H1 (cell line): ENCODE results near the gene TMEM63C. TPM values are rescaled to one million over a fixed set of nuclear protein-coding genes. Genes with fewer than 3 reads are reported as not detected.

Source experiments
- CTCF ChIA-PET: fragments of 300-600 bp; sonication (Branson Sonifier 250); formaldehyde crosslinking; loops from one replicate; lab custom pipeline; 2021; ENCODE audit not compliant: partially characterized antibody; lab: Charles Lee
- POLR2A ChIA-PET: fragments of 300-600 bp; sonication (Branson Sonifier 250); formaldehyde crosslinking; loops from one replicate; lab custom pipeline; 2021; ENCODE audit warnings: inconsistent platforms; ENCODE audit not compliant: partially characterized antibody; lab: Charles Lee
- DNase-seq, 2 experiments: peaks; one replicate each; pipeline versions ENCODE4 v3.0.0 to v3.0.0-alpha.2; 2010 to 2022; ENCODE audit warnings: low spot score in 2 of 2, low read depth in 1 of 2, mixed read lengths in 1 of 2
- FAIRE-seq: peaks from 2 replicates; lab custom pipeline; 2011; peaks lifted over from hg19 to GRCh38; lab: Jason Lieb, UNC
- H2AFZ ChIP-seq: 2 replicates; pipeline ENCODE4 v1.8.1; 2012; ENCODE audit warnings: low read length, inconsistent platforms
- H2AK5ac ChIP-seq: 2 replicates; pipeline ENCODE4 v1.6.1; 2013; ENCODE audit warnings: low read depth, low read length
- H2BK120ac ChIP-seq: replicated peaks from 2 replicates; pipeline ENCODE3; 2013; ENCODE audit warnings: low read depth, low read length, inconsistent platforms
- H2BK12ac ChIP-seq: 2 replicates; pipeline ENCODE4 v1.6.1; 2013; ENCODE audit warnings: low read depth, low read length
- H2BK15ac ChIP-seq: 2 replicates; pipeline ENCODE4 v1.6.1; 2013; ENCODE audit warnings: low read length
- H2BK20ac ChIP-seq: 2 replicates; pipeline ENCODE4 v1.6.1; 2013; ENCODE audit warnings: low read length
- H2BK5ac ChIP-seq: 2 replicates; pipeline ENCODE4 v1.6.1; 2013; ENCODE audit warnings: low read depth, low read length
- H3K14ac ChIP-seq: 2 replicates; pipeline ENCODE4 v1.6.1; 2013; ENCODE audit warnings: inconsistent platforms; ENCODE audit not compliant: insufficient read length
- H3K18ac ChIP-seq: 2 replicates; pipeline ENCODE4 v1.6.1; 2013; ENCODE audit warnings: low read length; ENCODE audit errors: extremely low read depth
- H3K23ac ChIP-seq: 2 replicates; pipeline ENCODE4 v1.6.1; 2013; ENCODE audit warnings: inconsistent platforms; ENCODE audit not compliant: insufficient read length
- H3K23me2 ChIP-seq: 2 replicates; pipeline ENCODE4 v1.6.1; 2013; ENCODE audit warnings: low read depth, low read length
- H3K27ac ChIP-seq: 2 replicates; pipeline ENCODE4 v1.6.1; 2011; ENCODE audit warnings: low read depth, low read length, inconsistent platforms
- H3K27me3 ChIP-seq, 4 experiments: replicated peaks in 1 of 4; 1 replicate in 1 of 4; 2 replicates in 3 of 4; pipeline versions ENCODE4 v1.6.1 to v1.8.1; 2011 to 2013; ENCODE audit warnings: low read length in 3 of 4, mild to moderate bottlenecking in 3 of 4, inconsistent platforms in 2 of 4, mixed read lengths in 2 of 4, moderate library complexity in 1 of 4; ENCODE audit not compliant: control insufficient read depth in 3 of 4, insufficient read depth in 3 of 4; ENCODE audit errors: extremely low read depth in 1 of 4
- H3K36me3 ChIP-seq, 4 experiments: 2 replicates each; pipeline versions ENCODE4 v1.6.1 to v1.8.1; 2011 to 2013; ENCODE audit warnings: mild to moderate bottlenecking in 4 of 4, low read length in 3 of 4, moderate library complexity in 2 of 4, control low read depth in 1 of 4, inconsistent platforms in 1 of 4; ENCODE audit not compliant: insufficient read depth in 4 of 4, control insufficient read depth in 2 of 4
- H3K4ac ChIP-seq: replicated peaks from 2 replicates; pipeline ENCODE3; 2013; ENCODE audit warnings: low read length, low read depth, mixed read lengths, inconsistent platforms; ENCODE audit not compliant: insufficient read length
- H3K4me1 ChIP-seq, 4 experiments: replicated peaks in 1 of 4; 1 replicate in 1 of 4; 2 replicates in 3 of 4; pipeline versions ENCODE4 v1.6.1 to v1.8.1; 2011 to 2013; ENCODE audit warnings: low read length in 3 of 4, inconsistent platforms in 2 of 4, mixed read lengths in 1 of 4; ENCODE audit not compliant: insufficient read depth in 4 of 4, control insufficient read depth in 3 of 4
- H3K4me2 ChIP-seq, 2 experiments: 2 replicates each; pipeline versions ENCODE4 v1.6.1 to v1.8.1; 2011 to 2013; ENCODE audit warnings: low read depth in 2 of 2, low read length in 2 of 2, control low read depth in 1 of 2, inconsistent platforms in 1 of 2, mild to moderate bottlenecking in 1 of 2; ENCODE audit not compliant: insufficient read depth in 1 of 2
- H3K4me3 ChIP-seq, 4 experiments: fragments of 200-600, 300-600 bp in 1 of 4; sonication (generic), shearing (Covaris generic), sonication (Bioruptor Twin) in 1 of 4; 2 replicates each; pipeline versions ENCODE4 v1.5.1 to v1.8.1; 2011 to 2016; ENCODE audit warnings: low read length in 4 of 4, low read depth in 3 of 4, control low read depth in 2 of 4, inconsistent platforms in 2 of 4, mild to moderate bottlenecking in 2 of 4, mixed read lengths in 1 of 4, moderate library complexity in 1 of 4; ENCODE audit not compliant: insufficient read depth in 2 of 4; ENCODE audit errors: extremely low read depth in 1 of 4
- H3K56ac ChIP-seq: replicated peaks from 2 replicates; pipeline ENCODE3; 2013; ENCODE audit warnings: low read depth, mild to moderate bottlenecking, mixed read lengths, low read length, inconsistent platforms; ENCODE audit not compliant: insufficient read length
- H3K79me1 ChIP-seq: 2 replicates; pipeline ENCODE4 v1.6.1; 2013; ENCODE audit warnings: low read depth, low read length, control low read depth
- H3K79me2 ChIP-seq, 2 experiments: 2 replicates each; pipeline versions ENCODE4 v1.6.1 to v1.8.1; 2012 to 2013; ENCODE audit warnings: low read length in 2 of 2, mild to moderate bottlenecking in 2 of 2, inconsistent platforms in 1 of 2; ENCODE audit not compliant: insufficient read depth in 2 of 2, control insufficient read depth in 1 of 2
- H3K9ac ChIP-seq, 4 experiments: replicated peaks in 1 of 4; 1 replicate in 1 of 4; 2 replicates in 3 of 4; pipeline versions ENCODE4 v1.6.1 to v1.8.1; 2011 to 2013; ENCODE audit warnings: low read depth in 3 of 4, low read length in 3 of 4, control low read depth in 2 of 4, mild to moderate bottlenecking in 2 of 4, moderate library complexity in 2 of 4, inconsistent platforms in 1 of 4; ENCODE audit errors: extremely low read depth in 1 of 4
- H3K9me3 ChIP-seq, 2 experiments: 2 replicates each; pipeline versions ENCODE4 v1.6.1 to v1.8.1; 2012 to 2013; ENCODE audit warnings: mild to moderate bottlenecking in 2 of 2, moderate library complexity in 2 of 2, control low read depth in 1 of 2, inconsistent platforms in 1 of 2, low read depth in 1 of 2, low read length in 1 of 2, mixed read lengths in 1 of 2; ENCODE audit not compliant: insufficient read depth in 2 of 2
- H4K20me1 ChIP-seq, 2 experiments: replicated peaks in 1 of 2; 2 replicates each; pipeline versions ENCODE3 to v1.8.1; 2011 to 2013; ENCODE audit warnings: inconsistent platforms in 2 of 2, low read length in 2 of 2, mild to moderate bottlenecking in 1 of 2; ENCODE audit not compliant: insufficient read depth in 2 of 2, control insufficient read depth in 1 of 2
- H4K5ac ChIP-seq: 2 replicates; pipeline ENCODE4 v1.6.1; 2013; ENCODE audit warnings: low read length, low read depth, mixed read lengths, inconsistent platforms; ENCODE audit not compliant: insufficient read length
- H4K8ac ChIP-seq: 2 replicates; pipeline ENCODE4 v1.8.0; 2013; ENCODE audit warnings: mild to moderate bottlenecking, moderate library complexity, low read length, inconsistent platforms; ENCODE audit not compliant: insufficient read depth; ENCODE audit errors: extremely low read depth
- H4K91ac ChIP-seq: replicated peaks from 2 replicates; pipeline ENCODE3; 2013; ENCODE audit warnings: low read length, mixed read lengths, inconsistent platforms; ENCODE audit not compliant: insufficient read length
- CTCF ChIP-seq, 3 experiments: IDR thresholded peaks; 1 replicate in 2 of 3; 2 replicates in 1 of 3; pipeline versions ENCODE4 v1.5.1 to v1.6.1; 2011; ENCODE audit warnings: low read length in 3 of 3, mild to moderate bottlenecking in 3 of 3, inconsistent platforms in 2 of 3, low read depth in 1 of 3, moderate library complexity in 1 of 3; ENCODE audit not compliant: insufficient read depth in 1 of 3; ENCODE audit errors: control extremely low read depth in 1 of 3
- EGR1 ChIP-seq: IDR thresholded peaks from 2 replicates; pipeline ENCODE4 v1.6.1; 2011; ENCODE audit warnings: low read depth, low read length, borderline replicate concordance
- RAD21 ChIP-seq, 2 experiments: IDR thresholded peaks in 1 of 2; conservative IDR thresholded peaks in 1 of 2; 2 replicates each; pipeline ENCODE4 v1.6.1; 2011; ENCODE audit warnings: low read depth in 2 of 2, low read length in 2 of 2, improper control_type of control experiment in 1 of 2, inconsistent platforms in 1 of 2, mild to moderate bottlenecking in 1 of 2, moderate library complexity in 1 of 2
- WGBS, 2 experiments: shearing (Covaris generic) in 1 of 2; methylation state at CpG; one replicate each; pipeline versions ENCODE4 v1.1.6 to v1.1.7; 2013 to 2015; ENCODE audit warnings: low lambda C conversion rate in 2 of 2, mixed read lengths in 2 of 2, inconsistent platforms in 1 of 2, low coverage in 1 of 2, missing lambda C conversion rate in 1 of 2; ENCODE audit not compliant: insufficient replicate concordance in 2 of 2, insufficient coverage in 1 of 2, insufficient read length in 1 of 2; ENCODE audit errors: extremely low coverage in 1 of 2, missing lambda C conversion rate in 1 of 2; 5-methylcytosine and 5-hydroxymethylcytosine counted together
- polyA plus RNA-seq, 7 experiments: library from polyadenylated mRNA; depleted of rRNA in 3 of 7; stranded (reverse) in 5 of 7; unstranded in 2 of 7; fragments of >200 nt in 5 of 7; fragments of 200-250 nt in 2 of 7; gene quantifications; 1 replicate in 5 of 7; 2 replicates in 1 of 7; 4 replicates in 1 of 7; pipeline versions ENCODE4 v1.2.1 to v1.2.3, GENCODE V29; 2011 to 2013; ENCODE audit warnings: missing spikeins in 2 of 7, mixed read lengths in 2 of 7
- total RNA-seq: library from RNA; stranded (reverse); fragmentation: NEBNext Ultra II Directional; extraction: Animal tissue kit (Norgen Biotek cat#: 25700); gene quantifications from 2 replicates; pipeline ENCODE4 v1.2.1, GENCODE V29; 2021

The TMEM63C gene
- total and polyA plus RNA-seq, 2 of the 8 experiments (the other 6 are each of a cell fraction or from before 2014, with no cell fraction given) = 3.0 to 7.6 TPM

- Histone ChIP-seq H2BK5ac (no peak overlapping the region), H3K14ac (no peak overlapping the region), H2BK120ac (no peak overlapping the region), H2BK20ac (no peak overlapping the region), H3K23me2 (no peaks in the 10 kb centered on the region), H3K9ac (no peak overlapping the region), H3K4me1 (no peaks in the 10 kb centered on the region; a peak in 1 of 7 replicates), H3K4ac (no peak overlapping the region), H3K79me1 (no peaks in the 10 kb centered on the region), H3K4me3 (no peak overlapping the region), H3K23ac (no peak overlapping the region), H4K91ac (no peak overlapping the region), H4K5ac (no peak overlapping the region), H3K18ac (no peak overlapping the region), H3K79me2 (no peaks in the 10 kb centered on the region), H2BK15ac (no peak overlapping the region), H2AFZ (no peak overlapping the region), H3K56ac (no peak overlapping the region), H2AK5ac (no peak overlapping the region), H3K27me3 (no peaks in the 10 kb centered on the region), H3K9me3 (no peaks in the 10 kb centered on the region), H4K20me1 (peaks cover 0 to 2% of the 10 kb centered on the region in 2 experiments)
- CTCF ChIA-PET = interaction anchor here (0.6 to 3.1 kb wide), 37 partner anchors 8 to 1260 kb away, joined by 3 to 26 read pairs (median 5); partner anchors contain the start of gene IFT43
- FAIRE-seq = peak; percentile 58
- whole genome bisulfite sequencing, 2 experiments = 81% methylated on average over 4 of the region's 4 CpGs; no CpG with 5 or more reads in 1 of the 2 experiments
- TF ChIP-seq RAD21 (IDR thresholded peaks at IDR 0.05 in 1 of 2, conservative IDR thresholded peaks at IDR 0.05 in 1 of 2; ENCODE audit: low read depth in 2 of 2, low read length in 2 of 2) (peak; percentile 48 to 62; a peak in 3 of 4 replicates), EGR1 (no peak), CTCF (IDR thresholded peaks at IDR 0.05; ENCODE audit: control extremely low read depth in 1 of 3, insufficient read depth in 1 of 3, low read depth in 1 of 3, low read length in 3 of 3) (peak in 2 of 3 experiments; percentile 50 to 64; a peak in 3 of 4 replicates)
- TF ChIP-seq, all 59 proteins: peak for 2
- POLR2A ChIA-PET = no interaction called here
- no peak overlapping the region for H4K8ac ChIP-seq
- H3K4me2 ChIP-seq = no peak overlapping the region
- H3K27ac ChIP-seq = no peak overlapping the region
- no peaks in the 10 kb centered on the region; a peak in 4 of 8 replicates for H3K36me3 ChIP-seq
- no peak overlapping the region for H2BK12ac ChIP-seq
- DNase-seq = no peak
Observed at GRCh38 chr14:77245820-77246219, 64.2 kb downstream of the TMEM63C start.
